SK-N-SH treated with all-trans-retinoic acid at 6 μM for 48 hours (cell line): ENCODE results near the gene MDM4.

Source experiments
- ATAC-seq: fragments of 200-7000 bp; cut with Tn5 transposase; 3 replicates; pipeline ENCODE4 v1.9.1; 2020; ENCODE audit warnings: mild to moderate bottlenecking, moderate library complexity
- ARNTL ChIP-seq: fragments of 450-650 bp; formaldehyde crosslinking; IDR thresholded peaks from 2 replicates; pipeline ENCODE4 v1.5.0; 2020; ENCODE audit warnings: low read depth, mild to moderate bottlenecking, moderate library complexity, borderline replicate concordance
- BACH2 ChIP-seq: fragments of 250-450 bp; sonication (Bioruptor Pico); IDR thresholded peaks from 2 replicates; pipeline ENCODE4 v1.9.0; 2021; ENCODE audit warnings: mild to moderate bottlenecking, borderline replicate concordance
- CREB5 ChIP-seq: fragments of 250-450 bp; sonication (Bioruptor Pico); IDR thresholded peaks from 2 replicates; pipeline ENCODE4 v1.5.1; 2020; ENCODE audit warnings: low read depth, mild to moderate bottlenecking, moderate library complexity
- CSDC2 ChIP-seq: fragments of 250-450 bp; sonication (Bioruptor Pico); IDR thresholded peaks from 2 replicates; pipeline ENCODE4 v1.5.0; 2020; ENCODE audit warnings: mild to moderate bottlenecking, moderate library complexity
- CSRNP3 ChIP-seq: fragments of 250-450 bp; sonication (Bioruptor Pico); IDR thresholded peaks from 2 replicates; pipeline ENCODE4 v1.5.1; 2021; ENCODE audit warnings: mild to moderate bottlenecking, moderate library complexity
- ISL1 ChIP-seq: fragments of 250-450 bp; sonication (Bioruptor Pico); IDR thresholded peaks from 2 replicates; pipeline ENCODE4 v2.1.2; 2022; ENCODE audit warnings: mild to moderate bottlenecking, moderate library complexity
- OSR1 ChIP-seq: fragments of 250-450 bp; sonication (Bioruptor Pico); IDR thresholded peaks from 2 replicates; pipeline ENCODE4 v1.8.0; 2022; ENCODE audit warnings: moderate library complexity, mild to moderate bottlenecking, inconsistent platforms
- PATZ1 ChIP-seq: fragments of 250-450 bp; sonication (Bioruptor Pico); IDR thresholded peaks from 2 replicates; pipeline ENCODE4 v1.8.0; 2020; ENCODE audit warnings: mild to moderate bottlenecking, moderate library complexity, borderline replicate concordance
- POU6F1 ChIP-seq: fragments of 250-450 bp; sonication (Bioruptor Pico); IDR thresholded peaks from 2 replicates; pipeline ENCODE4 v1.8.0; 2021; ENCODE audit warnings: low read depth, mild to moderate bottlenecking, moderate library complexity, borderline replicate concordance
- PPARA ChIP-seq: fragments of 250-450 bp; sonication (Bioruptor Pico); IDR thresholded peaks from 2 replicates; pipeline ENCODE4 v1.5.0; 2020; ENCODE audit warnings: mild to moderate bottlenecking, borderline replicate concordance
- RARB ChIP-seq: fragments of 250-450 bp; sonication (Bioruptor Pico); IDR thresholded peaks from 2 replicates; pipeline ENCODE4 v1.8.0; 2021; ENCODE audit warnings: mild to moderate bottlenecking, moderate library complexity
- SNAI2 ChIP-seq: fragments of 250-450 bp; sonication (Bioruptor Pico); IDR thresholded peaks from 2 replicates; pipeline ENCODE4 v1.5.0; 2020; ENCODE audit warnings: mild to moderate bottlenecking, moderate library complexity
- TCF4 ChIP-seq: fragments of 250-450 bp; sonication (Bioruptor Pico); IDR thresholded peaks from 2 replicates; pipeline ENCODE4 v1.8.0; 2021; ENCODE audit warnings: mild to moderate bottlenecking, moderate library complexity, borderline replicate concordance
- TOX ChIP-seq: fragments of 250-450 bp; sonication (Bioruptor Pico); IDR thresholded peaks from 2 replicates; pipeline ENCODE4 v1.8.0; 2021; ENCODE audit warnings: mild to moderate bottlenecking, moderate library complexity, borderline replicate concordance
- TSHZ2 ChIP-seq: fragments of 250-450 bp; sonication (Bioruptor Pico); IDR thresholded peaks from 2 replicates; pipeline ENCODE4 v1.5.0; 2020; ENCODE audit warnings: mild to moderate bottlenecking, moderate library complexity
- ZC3H10 ChIP-seq: fragments of 250-450 bp; sonication (Bioruptor Pico); IDR thresholded peaks from 2 replicates; pipeline ENCODE4 v1.5.1; 2021; ENCODE audit warnings: mild to moderate bottlenecking, moderate library complexity
- ZFP3 ChIP-seq: fragments of 250-450 bp; sonication (Bioruptor Pico); IDR thresholded peaks from 2 replicates; pipeline ENCODE4 v1.5.0; 2020; ENCODE audit warnings: mild to moderate bottlenecking, moderate library complexity
- ZFP30 ChIP-seq: fragments of 450-650 bp; formaldehyde crosslinking; IDR thresholded peaks from 2 replicates; pipeline ENCODE4 v1.5.0; 2022; ENCODE audit warnings: mild to moderate bottlenecking, moderate library complexity
- ZNF565 ChIP-seq: fragments of 450-650 bp; formaldehyde crosslinking; conservative IDR thresholded peaks from 2 replicates; pipeline ENCODE4 v1.5.0; 2020; ENCODE audit warnings: low read depth, mild to moderate bottlenecking, moderate library complexity
- ZNF70 ChIP-seq: fragments of 450-650 bp; formaldehyde crosslinking; IDR thresholded peaks from 2 replicates; pipeline ENCODE4 v1.5.0; 2020; ENCODE audit warnings: mild to moderate bottlenecking, moderate library complexity

Gene MDM4

GRCh38 chr1:204574016-204574864, 58.0 kb downstream of the MDM4 start:
- TF ChIP-seq TCF4 (CRISPR knock-in tag), result no peak
- no peak for TF ChIP-seq TSHZ2 (CRISPR knock-in tag)
- TF ChIP-seq PPARA, result no peak
- TF ChIP-seq ZNF70 (CRISPR knock-in tag), result no peak
- TF ChIP-seq OSR1, result no peak
- no peak for TF ChIP-seq CSDC2 (CRISPR knock-in tag)
- TF ChIP-seq CSRNP3, result no peak
- no peak for TF ChIP-seq POU6F1
- TF ChIP-seq ZC3H10, result no peak
- no peak for TF ChIP-seq ZFP3 (CRISPR knock-in tag)
- TF ChIP-seq ISL1 (CRISPR knock-in tag), result no peak
- no peak for TF ChIP-seq ARNTL (CRISPR knock-in tag)
- TF ChIP-seq ZNF565, result no peak
- no peak for TF ChIP-seq CREB5 (CRISPR knock-in tag)
- TF ChIP-seq ZFP30 (CRISPR knock-in tag), result no peak
- no peak for TF ChIP-seq PATZ1 (CRISPR knock-in tag)
- TF ChIP-seq BACH2 (CRISPR knock-in tag), result no peak
- no peak for TF ChIP-seq SNAI2
- no peak for TF ChIP-seq RARB (CRISPR knock-in tag)
- ATAC-seq, result peak; percentile 16

- peak; percentile 64 for ATAC-seq
- peak; percentile 93 for TF ChIP-seq TCF4 (CRISPR knock-in tag)
- TF ChIP-seq ISL1 (CRISPR knock-in tag), result no peak
- TF ChIP-seq ZC3H10, result no peak
- no peak for TF ChIP-seq SNAI2
Observed at GRCh38 chr1:204574865-204575163, 58.6 kb downstream of the MDM4 start.

- ATAC-seq, result no peak; the same call in 2 of the 3 replicates
- TF ChIP-seq ZNF70 (CRISPR knock-in tag) (no peak), TCF4 (CRISPR knock-in tag) (no peak), CREB5 (CRISPR knock-in tag) (no peak), ZNF565 (no peak), SNAI2 (no peak), ISL1 (CRISPR knock-in tag) (no peak), TOX (CRISPR knock-in tag) (no peak), TSHZ2 (CRISPR knock-in tag) (no peak)
Observed at GRCh38 chr1:204575221-204576190, 59.3 kb downstream of the MDM4 start.
